Occipital lobe (tissue), 2 donors: ENCODE data around the gene FILIP1L. TPM values are rescaled to one million over a fixed set of nuclear protein-coding genes. Genes with fewer than 3 reads are reported as not detected.

Source experiments
- DNase-seq: peaks from one replicate; lab custom pipeline; 2025; lab: John Stamatoyannopoulos, UW
- total RNA-seq: library from RNA; depleted of rRNA; stranded (reverse); fragments of >200 nt; gene quantifications from one replicate; pipeline ENCODE4 v1.2.3, GENCODE V29; 2014

The FILIP1L gene
- total RNA-seq, 1 donor from 2014 or later, result 1.2 TPM

DNA sequence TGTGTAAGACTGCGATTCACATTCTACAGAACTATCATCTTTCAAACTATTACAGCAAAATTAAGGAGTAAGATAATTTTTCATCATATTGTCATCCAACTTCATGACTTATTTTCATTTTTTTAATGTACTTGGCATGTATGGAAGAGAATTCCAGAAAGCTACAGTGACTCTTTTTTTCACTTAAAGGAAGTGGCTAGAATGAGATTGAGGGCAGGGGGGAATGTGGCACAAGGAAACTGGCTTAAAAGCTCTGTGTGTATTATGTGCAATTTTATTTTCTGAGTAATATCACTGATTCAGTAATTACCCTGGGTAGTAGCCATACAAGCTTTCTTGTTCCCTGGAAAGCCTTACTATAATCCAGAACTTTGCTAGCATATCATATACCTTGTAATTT lies 94.6 kb downstream of the FILIP1L start:
- no peak for DNase-seq

DNA sequence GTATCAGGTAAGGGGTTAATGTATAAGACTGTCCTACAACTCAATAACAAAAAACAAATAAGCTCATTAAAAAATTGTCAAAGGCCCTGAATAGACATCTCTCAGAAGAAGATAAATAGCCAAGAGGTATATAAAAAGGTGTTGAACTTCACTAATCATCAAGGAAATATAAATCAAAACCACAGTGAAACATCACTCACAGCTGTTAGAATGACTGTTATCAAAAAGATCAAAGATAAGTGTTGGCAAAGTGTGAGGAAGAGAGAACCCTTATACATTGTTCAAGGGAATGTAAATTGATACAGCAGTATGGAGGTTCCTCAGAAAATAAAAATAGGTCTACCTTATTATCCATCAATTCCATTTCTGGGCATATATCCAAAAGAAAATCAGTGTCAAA lies 95.5 kb downstream of the FILIP1L start:
- DNase-seq, result no peak

DNA sequence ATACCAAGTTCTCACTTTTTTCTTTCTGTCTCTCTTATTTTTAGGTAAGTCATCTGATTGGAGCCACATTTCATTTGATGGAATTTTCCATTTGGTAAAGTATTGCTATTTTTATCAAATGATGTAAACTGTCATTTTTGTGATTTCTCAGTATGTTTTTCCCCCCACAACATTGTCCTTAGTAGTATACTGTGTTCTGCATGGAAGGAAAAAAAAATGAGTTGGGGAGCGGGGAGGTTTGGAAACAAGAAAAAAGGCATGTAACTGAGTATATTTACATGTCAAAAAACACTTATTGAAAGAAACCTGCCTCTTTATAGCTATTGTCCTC lies 104.2 kb downstream of the FILIP1L start:
- DNase-seq, result no peak

DNA sequence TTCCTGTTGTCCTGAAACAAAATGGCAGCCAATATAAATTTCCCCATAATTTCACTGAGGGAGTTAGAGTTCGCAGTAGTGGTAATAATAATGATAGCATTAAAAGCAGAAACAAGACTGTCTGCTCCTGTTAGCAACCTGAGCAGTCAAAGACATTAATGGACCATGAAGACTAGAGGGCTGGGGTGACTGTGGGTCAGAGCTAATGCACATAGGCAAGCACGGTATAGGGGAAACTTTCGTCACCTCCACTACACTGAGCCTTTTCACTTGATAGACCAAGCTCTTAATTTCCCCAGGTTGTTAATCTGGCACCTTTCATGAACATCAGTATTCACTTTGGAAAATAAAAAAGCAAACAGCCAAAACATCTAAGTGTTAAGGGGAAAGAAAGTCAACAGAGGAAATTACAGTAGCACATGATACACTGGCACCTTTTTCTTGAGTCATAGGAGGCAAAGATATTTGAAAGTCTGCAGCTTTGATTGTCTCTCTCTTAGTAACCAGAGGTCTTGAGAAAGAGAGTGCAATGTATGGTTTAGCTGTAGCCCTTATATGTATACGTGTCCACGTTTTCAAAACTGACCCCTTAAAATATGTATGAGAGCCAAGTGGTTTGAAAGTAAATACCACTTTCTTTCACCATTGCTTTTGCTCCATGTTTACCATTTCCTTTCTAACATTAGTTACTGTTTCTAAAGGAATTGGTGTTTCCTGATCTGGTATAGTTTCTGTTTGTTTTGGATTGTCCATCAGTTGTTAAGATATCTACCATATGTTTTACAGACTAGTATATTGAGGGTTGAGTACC lies 104.8 kb downstream of the FILIP1L start:
- DNase-seq, result no peak

DNA sequence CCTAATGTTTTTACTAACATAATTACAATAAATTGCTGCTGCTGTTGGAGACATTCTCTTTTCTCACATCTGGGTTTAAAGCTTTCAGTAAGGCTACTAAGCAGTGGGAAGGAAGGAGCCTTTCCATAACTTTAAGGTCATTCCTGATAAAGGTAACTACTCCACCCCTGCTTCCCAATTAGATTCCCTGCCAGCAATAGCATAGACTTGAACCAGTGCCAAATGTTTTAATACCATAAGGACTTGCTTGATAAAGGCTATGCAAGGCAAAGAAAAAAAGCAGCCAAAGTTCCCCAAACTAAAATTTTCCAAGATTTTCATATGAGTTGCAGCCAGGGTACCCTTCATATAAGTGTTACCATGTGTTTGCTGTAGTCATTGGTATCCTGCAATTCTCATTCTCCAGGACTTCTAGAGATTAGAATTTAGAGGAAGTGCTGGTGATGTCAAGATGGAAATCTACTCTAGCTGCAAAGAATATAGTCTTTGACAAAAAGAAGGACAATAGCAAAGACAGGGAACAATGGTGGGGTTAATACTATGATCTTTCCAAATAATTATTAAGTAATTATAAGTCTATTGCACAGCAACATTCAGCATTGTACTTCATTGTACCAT lies 106.1 kb downstream of the FILIP1L start:
- no peak for DNase-seq

DNA sequence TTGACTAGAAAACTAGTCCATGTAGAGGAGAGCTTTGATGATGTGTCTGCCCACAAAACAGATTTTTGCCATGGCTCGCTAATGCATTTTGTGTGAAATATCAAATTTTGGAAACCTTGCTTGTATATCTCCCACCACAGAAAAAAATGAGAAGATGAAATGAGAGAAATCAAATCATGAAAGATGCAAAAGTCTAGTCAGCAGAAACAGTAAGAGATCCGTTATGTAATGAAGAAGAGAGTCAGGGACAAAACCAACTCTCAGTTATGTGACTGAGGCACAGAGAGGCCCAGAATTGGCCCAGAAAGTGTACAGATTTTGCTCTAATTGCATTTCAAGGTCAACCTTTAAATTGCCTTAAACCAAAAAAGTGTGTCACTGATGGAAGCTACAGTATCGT lies 107.0 kb downstream of the FILIP1L start:
- no peak for DNase-seq

DNA sequence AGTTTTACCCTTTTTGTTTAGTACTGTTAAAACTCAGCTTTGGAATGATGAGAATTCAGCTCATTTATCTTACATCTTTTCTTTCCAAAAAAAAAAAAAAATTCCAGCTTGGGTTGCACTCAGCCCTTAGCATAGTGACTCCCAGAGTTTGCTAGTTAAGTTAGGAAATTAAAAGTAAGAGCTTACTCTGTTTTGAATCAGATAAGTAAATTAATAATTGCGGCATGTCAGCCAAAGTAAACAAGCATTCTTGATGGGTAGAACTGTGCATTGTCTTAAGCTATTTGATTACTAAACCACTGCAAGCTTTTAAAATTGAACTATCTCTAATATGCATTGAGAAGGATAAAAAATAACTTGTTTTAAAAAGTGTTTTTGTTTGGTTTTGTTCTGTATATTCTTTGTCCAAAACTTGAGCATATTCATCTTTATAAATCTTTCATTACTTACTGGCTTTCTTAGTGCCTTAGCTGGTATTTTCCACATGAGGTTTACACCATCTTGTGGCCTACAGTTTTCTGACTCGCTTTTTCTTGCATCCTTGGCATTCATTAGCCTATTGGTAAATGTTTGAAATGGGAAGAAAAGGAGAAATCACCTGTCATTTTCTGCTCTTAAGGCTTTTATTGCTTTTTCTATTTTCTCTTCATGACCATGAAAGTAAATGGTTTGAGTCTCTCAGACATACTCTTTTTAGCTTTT lies 107.6 kb downstream of the FILIP1L start:
- DNase-seq, result no peak

DNA sequence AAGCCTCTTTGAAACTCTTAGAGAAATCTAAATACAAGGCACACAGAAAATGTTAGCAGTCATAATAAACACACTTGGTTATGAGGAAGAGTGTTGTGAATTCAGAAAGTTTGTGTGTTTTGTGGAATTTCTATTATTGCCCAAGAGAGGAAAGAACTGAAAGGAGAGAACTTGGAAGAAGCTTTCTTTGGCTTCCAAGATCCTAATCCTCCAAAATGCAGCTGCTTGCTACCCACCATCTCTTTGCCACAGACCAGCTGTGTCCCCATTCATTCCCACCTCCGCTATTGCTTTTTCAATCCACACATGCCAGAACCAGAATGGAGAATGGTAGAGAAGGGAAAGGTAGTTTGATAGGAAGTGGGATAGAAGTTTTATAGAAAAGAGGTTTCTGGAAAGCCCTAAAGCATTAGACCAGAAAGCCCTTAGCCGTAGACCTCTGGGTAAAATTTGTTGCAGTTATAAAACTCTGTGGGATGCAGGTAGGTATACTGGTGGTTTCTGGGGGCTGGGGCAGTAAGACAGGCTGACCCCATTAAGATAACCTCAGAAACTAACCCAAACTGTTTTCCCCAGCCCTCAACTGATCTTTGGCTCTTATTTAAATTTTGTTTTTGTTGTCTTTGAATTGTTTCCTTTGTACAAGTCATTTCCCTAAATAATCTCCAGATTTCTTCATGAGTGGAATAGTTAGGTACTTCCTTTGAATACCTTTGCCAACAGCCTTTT lies 108.5 kb downstream of the FILIP1L start:
- DNase-seq, result no peak

DNA sequence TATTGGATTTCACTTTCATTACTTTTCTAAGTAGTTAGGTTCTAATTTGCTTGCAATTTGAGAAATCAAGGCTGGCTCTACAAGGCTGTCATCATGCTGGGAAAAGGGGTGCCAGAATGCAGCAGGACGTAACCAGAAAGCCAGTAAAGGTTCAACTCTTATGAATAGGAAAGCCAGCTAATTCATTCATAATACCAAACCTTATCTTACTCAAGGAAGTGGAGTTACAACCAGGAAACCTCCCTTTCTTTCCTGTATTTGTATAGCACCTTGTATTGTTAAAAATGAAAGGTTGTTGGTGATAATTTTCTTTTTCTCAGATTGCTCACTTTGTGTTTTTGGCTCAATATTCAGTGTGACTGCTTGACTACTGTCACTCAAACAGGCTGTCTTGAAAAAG lies 109.4 kb downstream of the FILIP1L start:
- no peak for DNase-seq

DNA sequence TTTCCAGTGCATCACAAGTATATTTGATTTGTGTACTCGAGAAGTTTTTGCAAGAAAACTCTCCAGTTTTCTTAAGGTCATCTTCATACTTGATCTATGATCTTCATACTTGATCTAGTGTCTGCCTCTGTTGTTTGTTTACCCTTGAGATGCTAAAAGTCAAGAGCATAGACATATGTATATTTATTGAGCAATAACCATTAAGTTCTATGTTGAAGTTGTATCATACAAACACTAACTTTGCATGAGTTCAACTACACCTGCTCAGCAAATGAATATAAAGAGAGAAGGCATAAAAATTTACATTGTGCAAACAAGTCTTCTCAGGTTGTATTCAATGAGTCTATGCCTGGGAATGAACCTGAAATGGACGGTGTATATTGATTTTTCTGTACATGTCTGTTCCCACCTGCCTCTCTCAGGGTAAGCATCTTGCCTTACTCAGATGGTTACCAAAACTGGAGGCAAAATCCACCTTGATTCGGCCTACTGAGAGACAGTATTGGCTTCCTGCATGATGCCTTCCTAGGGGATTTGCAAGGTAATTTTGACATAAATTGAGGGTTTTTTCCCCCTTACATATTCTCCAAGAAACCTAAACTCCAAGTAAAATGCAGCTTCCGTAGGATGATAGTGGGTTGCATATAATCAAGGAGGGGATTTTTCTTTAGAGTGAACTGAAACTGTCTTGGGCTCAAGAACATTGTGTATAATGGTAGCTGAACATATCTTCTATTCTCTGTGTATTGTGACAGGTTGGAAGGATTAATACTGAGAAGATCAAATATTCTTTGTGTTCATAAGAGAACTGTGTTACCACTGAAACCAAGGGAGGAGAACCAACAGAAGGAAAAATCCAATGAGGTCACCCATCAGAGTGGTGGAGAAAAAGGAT lies 110.4 kb downstream of the FILIP1L start:
- DNase-seq, result no peak

DNA sequence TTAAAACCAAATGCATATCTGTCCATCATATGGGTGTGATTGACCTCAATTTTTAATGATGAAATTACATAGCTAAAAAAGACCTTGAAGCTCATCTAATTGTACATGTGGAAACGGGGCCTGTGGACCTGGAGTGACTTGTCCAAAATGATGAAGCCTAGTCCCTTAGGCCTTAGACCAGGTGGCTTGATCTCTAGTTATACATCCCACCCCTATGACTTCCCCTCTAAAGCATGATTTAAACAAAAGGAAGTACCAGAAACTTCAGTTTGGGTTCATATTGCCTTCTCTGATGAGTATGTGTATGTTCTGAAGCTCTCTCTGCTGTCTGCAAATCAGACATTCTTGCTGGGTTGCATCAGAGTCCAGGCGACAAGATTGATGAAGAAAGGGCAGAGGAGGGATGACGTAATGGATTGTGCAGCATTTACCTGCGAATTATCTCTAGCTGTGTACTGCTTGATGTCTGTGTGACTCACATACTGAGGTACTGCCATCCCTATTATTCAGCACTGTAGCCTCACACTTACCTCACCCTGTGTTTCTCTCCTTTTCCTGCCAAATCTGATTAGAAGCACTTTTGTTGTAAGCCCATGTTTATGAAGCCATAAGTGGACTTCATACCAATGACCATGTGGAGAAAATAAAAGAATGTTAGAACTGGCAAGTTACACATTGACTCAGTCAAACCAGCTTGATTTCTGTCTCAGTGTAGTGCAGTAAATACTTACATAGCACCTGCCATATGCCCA lies 111.5 kb downstream of the FILIP1L start:
- DNase-seq, result no peak

DNA sequence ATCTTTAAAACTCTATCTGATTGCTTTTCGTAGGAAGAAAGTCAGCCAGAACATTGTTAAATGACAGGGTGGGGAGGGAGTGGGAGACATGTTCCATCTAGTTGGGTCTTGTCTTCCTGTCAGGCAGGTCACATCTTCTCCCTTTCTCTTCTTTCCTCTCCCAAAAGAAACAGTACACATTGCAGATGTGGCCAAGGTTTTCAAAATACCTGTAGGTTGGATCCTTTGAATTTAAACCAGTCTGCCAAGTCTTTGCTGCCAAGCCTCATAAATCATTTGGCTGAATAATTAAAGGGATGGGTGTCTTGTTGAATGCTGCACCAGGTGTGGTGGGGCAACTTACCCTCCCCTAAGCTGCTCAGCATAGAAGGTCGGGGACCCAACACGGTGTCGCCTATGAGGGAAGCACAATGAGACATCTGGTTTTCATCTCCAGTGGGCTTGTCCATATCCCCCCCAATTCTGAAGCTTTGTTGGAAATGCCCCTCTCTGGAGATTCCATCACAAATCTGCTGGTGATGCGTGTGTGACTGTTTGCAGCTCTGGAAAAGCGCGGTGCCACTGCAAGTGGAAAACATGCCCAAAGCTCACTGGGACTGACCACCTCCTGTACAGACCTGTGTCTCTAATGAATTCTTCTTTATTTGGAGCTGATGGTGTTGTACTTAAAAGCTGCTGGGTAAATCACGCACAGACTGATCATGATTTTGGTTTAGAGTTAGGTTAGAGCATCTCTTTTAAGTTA lies 112.6 kb downstream of the FILIP1L start:
- DNase-seq, result no peak

DNA sequence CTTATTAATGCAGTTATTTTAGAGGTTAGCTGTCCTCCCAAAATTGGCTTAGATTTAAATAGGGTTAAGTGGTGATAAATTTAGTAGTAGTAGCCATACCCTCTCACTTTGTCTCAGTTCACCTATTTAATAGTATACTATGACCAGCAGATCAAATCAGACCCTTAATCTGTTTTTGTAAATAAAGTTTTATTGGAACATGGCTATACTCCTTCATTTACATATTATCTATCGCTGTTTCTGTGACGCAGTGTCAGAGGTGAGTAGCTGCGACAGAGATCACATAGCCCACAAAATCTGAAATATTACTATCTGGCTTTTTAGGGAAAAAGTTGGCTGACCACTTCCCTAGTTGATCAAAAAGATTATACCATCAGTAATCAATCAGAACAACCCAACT lies 113.2 kb downstream of the FILIP1L start:
- DNase-seq, result no peak

DNA sequence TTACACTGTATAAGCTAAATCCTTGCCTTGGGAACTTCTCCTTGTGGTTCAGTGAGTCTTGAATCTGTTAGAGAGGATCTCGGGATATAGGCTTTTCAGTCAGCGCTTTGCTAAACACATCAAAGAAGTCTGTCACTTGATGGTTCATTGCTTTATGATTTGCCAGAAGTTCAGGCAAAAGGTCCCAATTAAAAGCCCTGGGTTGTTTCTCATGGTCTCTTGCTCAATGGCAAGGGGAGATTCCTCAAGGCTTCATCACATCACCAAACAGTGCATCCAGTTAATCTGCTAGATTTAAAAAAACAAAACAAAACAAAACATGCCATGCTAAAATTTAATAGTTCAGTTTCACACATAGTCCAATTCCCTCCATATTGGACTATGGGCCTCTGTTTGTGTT lies 114.8 kb downstream of the FILIP1L start:
- DNase-seq, result no peak

DNA sequence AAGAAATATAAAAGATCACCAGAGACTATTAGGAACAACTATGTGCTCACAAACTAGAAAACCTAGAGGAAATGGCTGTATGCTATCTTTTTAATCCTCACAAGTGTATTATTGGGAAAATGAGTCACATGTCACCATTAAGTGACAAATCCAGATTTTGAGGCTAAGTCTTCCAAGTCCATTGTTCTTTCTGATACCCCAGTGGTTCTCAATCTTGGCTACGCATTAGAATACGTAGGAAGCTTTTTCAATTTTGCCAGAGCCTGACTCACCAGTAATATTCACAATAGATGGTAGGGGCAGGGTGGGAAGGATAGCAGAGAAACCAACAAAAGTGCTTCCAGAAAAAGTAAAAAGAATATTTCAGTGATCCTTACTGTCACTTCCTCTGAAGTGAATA lies 117.0 kb downstream of the FILIP1L start:
- DNase-seq, result no peak

DNA sequence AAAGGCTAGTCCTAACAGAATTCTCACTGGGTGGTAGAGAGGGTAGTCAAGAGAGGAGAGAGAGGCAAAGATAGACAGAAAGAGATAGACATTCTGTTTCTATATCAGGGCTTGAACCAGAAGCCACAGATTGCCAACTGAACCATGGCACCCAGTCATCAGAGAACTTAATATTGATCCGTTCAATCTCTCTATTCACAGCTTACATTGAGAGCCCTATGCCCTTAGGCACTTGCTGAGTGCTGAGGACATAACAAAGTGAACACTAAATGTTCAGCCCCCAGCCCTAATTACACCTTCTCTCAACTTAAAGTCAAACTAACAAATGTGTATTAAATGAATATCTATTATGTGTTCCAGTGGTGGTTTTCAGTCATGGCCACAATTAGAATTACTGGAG lies 124.1 kb downstream of the FILIP1L start:
- no peak for DNase-seq

DNA sequence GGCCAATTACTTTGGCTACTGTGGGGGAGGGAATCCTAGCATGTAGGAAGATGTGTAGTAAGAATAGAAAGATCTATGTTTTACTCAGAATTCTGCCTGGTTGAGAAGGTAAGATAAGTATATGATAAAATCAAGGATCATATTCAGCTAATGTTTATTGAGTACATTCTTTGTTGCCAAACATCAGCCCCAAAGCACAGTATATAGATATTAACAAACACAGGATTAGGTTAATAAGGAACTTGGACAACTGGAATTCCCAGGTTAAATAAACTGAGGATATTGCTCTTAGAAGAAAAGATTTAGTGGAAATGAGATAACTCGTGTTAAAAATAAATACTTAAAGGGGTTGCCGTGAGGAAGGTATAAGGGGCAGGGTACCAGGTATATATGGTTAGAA lies 129.6 kb downstream of the FILIP1L start:
- no peak for DNase-seq

DNA sequence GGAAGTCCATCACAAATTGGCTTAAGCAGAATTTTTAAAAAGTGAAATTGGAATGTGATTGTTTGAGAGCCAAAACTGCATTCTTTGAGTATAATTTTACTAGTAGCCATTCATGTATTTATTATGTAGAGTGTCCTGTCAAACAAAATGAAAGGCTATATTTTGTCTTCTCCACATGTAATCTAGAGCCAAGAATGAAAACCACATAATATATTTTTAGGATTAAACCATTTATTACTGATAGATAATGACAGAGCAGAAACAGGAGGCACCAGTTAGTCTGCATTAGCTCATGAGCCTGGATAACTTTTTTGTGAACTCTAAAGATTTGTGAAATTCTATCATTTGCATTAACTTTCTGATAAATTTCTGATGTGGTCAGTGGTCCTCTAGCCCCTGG lies 130.2 kb downstream of the FILIP1L start:
- DNase-seq, result no peak

DNA sequence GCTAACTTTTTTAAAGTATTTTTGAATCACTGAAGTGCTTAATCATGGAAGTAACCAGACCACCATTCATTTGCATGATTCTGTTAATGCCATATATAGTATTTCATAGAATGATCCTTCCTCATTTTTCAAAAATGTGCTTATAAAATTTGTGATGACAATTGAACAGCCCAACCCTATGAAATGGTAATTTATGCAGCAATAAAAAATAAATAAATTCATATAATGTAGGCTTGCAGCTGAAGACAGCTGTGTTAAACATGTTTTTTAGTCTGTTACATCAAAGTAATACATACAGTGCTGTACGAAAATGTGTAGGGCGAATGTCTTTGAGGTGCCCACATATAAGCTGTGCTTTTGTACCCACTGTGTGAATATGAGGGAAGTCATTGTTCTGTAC lies 131.7 kb downstream of the FILIP1L start:
- DNase-seq, result no peak

DNA sequence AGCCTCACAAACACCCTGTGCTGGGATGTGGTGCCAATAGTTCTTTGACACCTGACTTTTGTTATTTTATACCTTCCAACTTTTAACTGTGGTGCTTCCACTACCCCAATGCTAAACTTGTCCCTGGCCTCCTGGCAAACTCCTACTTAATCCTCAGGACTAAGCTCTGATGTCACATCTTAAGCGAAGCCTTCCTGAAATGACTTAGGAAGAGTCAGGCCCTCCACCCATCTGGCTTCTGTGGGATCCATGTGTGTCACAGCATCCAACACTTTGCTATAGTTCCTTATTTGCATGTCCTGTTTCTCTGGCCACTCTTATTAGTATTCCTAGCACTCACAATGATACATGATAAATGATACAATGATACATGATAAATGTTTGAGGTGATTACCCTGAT lies 133.2 kb downstream of the FILIP1L start:
- no peak for DNase-seq
